K562 (cell line): ENCODE data around the gene BPIFB2. TPM values are rescaled to one million over a fixed set of nuclear protein-coding genes. Genes with fewer than 3 reads are reported as not detected.
"Not testable (repeated sequence)": the region's sequence is repeated elsewhere in the genome, so short reads cannot be mapped to it uniquely, and the experiment has no call there.

Experiments used
- ATAC-seq: fragments of 200-7000 bp; cut with Tn5 transposase; 3 replicates; pipeline ENCODE4 v1.9.1; 2020; ENCODE audit warnings: moderate library complexity
- BruUV-seq: library from RNA; stranded (reverse); fragments of 400-500 nt; replicated peaks from 2 replicates; lab custom pipeline; 2021; lab: Mats Ljungman, UMichigan
- CTCF ChIA-PET: fragments of 300-600 bp; formaldehyde crosslinking; extraction: SDS; loops from one replicate; lab custom pipeline; 2021; ENCODE audit warnings: low intra/inter-chr PET ratio; lab: Yijun Ruan, JAX
- POLR2A ChIA-PET: fragments of 300-600, 350-650 bp; sonication (Branson Sonifier 250); formaldehyde crosslinking; extraction: SDS; loops from one replicate; lab custom pipeline; 2021; ENCODE audit warnings: antibody characterized with exemption, inconsistent platforms; lab: Yijun Ruan, JAX
- DNase-seq, 4 experiments: peaks; one replicate each; pipeline versions ENCODE4 v3.0.0 to v3.0.0-alpha.2; 2011 to 2018; ENCODE audit warnings: low spot score in 3 of 4, mixed read lengths in 3 of 4; ENCODE audit errors: extremely low read depth in 1 of 4
- FAIRE-seq: peaks from 2 replicates; lab custom pipeline; 2011; peaks lifted over from hg19 to GRCh38; lab: Jason Lieb, UNC
- H2AFZ ChIP-seq: 2 replicates; pipeline ENCODE4 v1.6.0; 2011; ENCODE audit warnings: low read depth, low read length, control low read depth, inconsistent platforms
- H3K27ac ChIP-seq: fragments of 200-600 bp; 3 replicates; pipeline ENCODE4 v1.8.0; 2011; ENCODE audit warnings: low read depth, mild to moderate bottlenecking, control low read depth, inconsistent platforms, low read length, moderate library complexity, mixed read lengths; ENCODE audit errors: extremely low read depth
- H3K27me3 ChIP-seq, 2 experiments: fragments of 300-600 bp in 1 of 2; 2 replicates in 1 of 2; 3 replicates in 1 of 2; pipeline versions ENCODE4 v1.6.0 to v1.8.0; 2011; ENCODE audit warnings: inconsistent platforms in 2 of 2, low read length in 2 of 2, mild to moderate bottlenecking in 1 of 2, mixed read lengths in 1 of 2, moderate library complexity in 1 of 2; ENCODE audit not compliant: control insufficient read depth in 2 of 2, insufficient read depth in 2 of 2
- H3K36me3 ChIP-seq: fragments of 300-600 bp; 3 replicates; pipeline ENCODE4 v1.8.0; 2011; ENCODE audit warnings: mild to moderate bottlenecking, low read length, inconsistent platforms; ENCODE audit not compliant: control insufficient read depth, insufficient read depth
- H3K4me1 ChIP-seq, 2 experiments: fragments of 200-600 bp in 1 of 2; replicated peaks in 1 of 2; 2 replicates in 1 of 2; 3 replicates in 1 of 2; pipeline versions ENCODE4 v1.5.1 to v1.8.0; 2011; ENCODE audit warnings: inconsistent platforms in 2 of 2, low read length in 2 of 2, mild to moderate bottlenecking in 1 of 2, mixed read lengths in 1 of 2, moderate library complexity in 1 of 2; ENCODE audit not compliant: control insufficient read depth in 2 of 2, insufficient read depth in 2 of 2
- H3K4me2 ChIP-seq: 2 replicates; pipeline ENCODE4 v1.6.1; 2011; ENCODE audit warnings: low read length, control low read depth, inconsistent platforms, mixed read lengths; ENCODE audit not compliant: insufficient read depth
- H3K4me3 ChIP-seq: fragments of 200-600 bp; sonication (generic), shearing (Covaris generic); 2 replicates; pipeline ENCODE4 v1.5.1; 2016; ENCODE audit warnings: control low read depth, inconsistent platforms
- H3K79me2 ChIP-seq: fragments of 200-600 bp; 3 replicates; pipeline ENCODE4 v1.8.0; 2011; ENCODE audit warnings: low read length, inconsistent platforms; ENCODE audit not compliant: control insufficient read depth, insufficient read depth
- H3K9ac ChIP-seq, 2 experiments: 2 replicates each; pipeline versions ENCODE4 v1.6.0 to v1.6.1; 2011; ENCODE audit warnings: low read depth in 2 of 2, low read length in 2 of 2, control low read depth in 1 of 2, inconsistent platforms in 1 of 2, mild to moderate bottlenecking in 1 of 2, mixed read lengths in 1 of 2; ENCODE audit not compliant: insufficient read depth in 1 of 2
- H3K9me1 ChIP-seq: one replicate; pipeline ENCODE4 v1.6.0; 2011; ENCODE audit warnings: inconsistent platforms, mild to moderate bottlenecking, low read length, moderate library complexity; ENCODE audit not compliant: control insufficient read depth, insufficient read depth
- H3K9me3 ChIP-seq: replicated peaks from 2 replicates; pipeline ENCODE4 v1.5.1; 2011; ENCODE audit warnings: low read depth, low read length, inconsistent platforms; ENCODE audit not compliant: control insufficient read depth, insufficient read depth
- H4K20me1 ChIP-seq: replicated peaks from 2 replicates; pipeline ENCODE4 v1.6.1; 2011; ENCODE audit warnings: low read length, inconsistent platforms, mixed read lengths; ENCODE audit not compliant: control insufficient read depth, insufficient read depth
- WGBS: fragments of 100-300 bp; shearing (Covaris generic); methylation state at CpG from one replicate; pipeline ENCODE4 v1.1.6; 2016; ENCODE audit warnings: low coverage, mixed read lengths; ENCODE audit not compliant: insufficient coverage; ENCODE audit errors: missing lambda C conversion rate; 5-methylcytosine and 5-hydroxymethylcytosine counted together
- in situ Hi-C: fragments of 300-500 bp; cut with MboI; formaldehyde crosslinking; loops from 4 replicates; pipeline ENCODE4 v1.15.0; 2018; ENCODE audit warnings: inconsistent platforms, mixed read lengths
- intact Hi-C: fragments of 100-400 bp; cut with micrococcal nuclease; formaldehyde crosslinking; loops from 2 replicates; pipeline ENCODE4 v1.14.2; 2022
- polyA plus RNA-seq, 8 experiments: library from polyadenylated mRNA; depleted of rRNA in 4 of 8; stranded (reverse) in 5 of 8; unstranded in 3 of 8; fragments of >200 nt; fragmentation: Nextera tagmentation in 2 of 8; fragmentation: Illumina TruSeq in 1 of 8; extraction: Ambion mirVana in 2 of 8; extraction: Trizol in 1 of 8; gene quantifications; 2 replicates each; pipeline versions ENCODE4 v1.2.1 to v1.2.3, GENCODE V29; 2011 to 2014; ENCODE audit warnings: inconsistent platforms in 1 of 8, missing spikeins in 1 of 8
- total RNA-seq, 7 experiments: library from RNA; depleted of rRNA in 6 of 7; stranded (reverse); fragments of >200 nt in 6 of 7; fragmentation: Illumina TruSeq in 2 of 7; extraction: Trizol in 2 of 7; gene quantifications; 2 replicates each; pipeline versions ENCODE4 v1.2.1 to v1.2.3, GENCODE V29; 2011 to 2021; ENCODE audit warnings: low replicate concordance in 1 of 7

The BPIFB2 gene
- total and polyA plus RNA-seq, 9 of the 15 experiments (the other 6 are each of a cell fraction or from before 2014, with no cell fraction given), result not detected

- POLR2A ChIA-PET, result interaction anchor here (0.6 to 1.3 kb wide), 3 partner anchors 9 to 198 kb away, joined by 3 to 4 read pairs (median 3); no protein-coding TSS in a partner anchor
- ATAC-seq, CTCF ChIA-PET, H3K36me3 ChIP-seq, H3K9me1 ChIP-seq, H3K79me2 ChIP-seq, H3K9ac ChIP-seq, DNase-seq, H2AFZ ChIP-seq, FAIRE-seq, BruUV-seq, H3K27ac ChIP-seq, intact Hi-C loops, H3K9me3 ChIP-seq, H3K4me2 ChIP-seq, H4K20me1 ChIP-seq, in situ Hi-C loops, H3K4me3 ChIP-seq, H3K4me1 ChIP-seq: not testable (repeated sequence)
- WGBS, result 15% methylated on average over 9 of the region's 9 CpGs
- H3K27me3 ChIP-seq, result peaks cover 18 to 54% of the 10 kb centered on the region in 2 experiments
Observed at GRCh38 chr20:32974204-32975064, 33.1 kb upstream of the BPIFB2 start.

GRCh38 chr20:32975121-32975520 is 32.4 kb upstream of the BPIFB2 start:
- peaks cover 18 to 58% of the 10 kb centered on the region in 2 experiments for H3K27me3 ChIP-seq
- ChIA-PET CTCF (interaction anchor here (0.6 kb wide), 1 partner anchor 70 kb away, joined by 3 read pairs; no protein-coding TSS in a partner anchor), POLR2A (interaction anchor here (0.8 to 1.7 kb wide), 2 partner anchors 9 to 198 kb away, joined by 3 to 6 read pairs; no protein-coding TSS in a partner anchor)
- H3K9ac ChIP-seq, H3K27ac ChIP-seq, H3K79me2 ChIP-seq, H3K36me3 ChIP-seq, ATAC-seq, H2AFZ ChIP-seq, H3K4me3 ChIP-seq, DNase-seq, H3K9me3 ChIP-seq, H3K4me1 ChIP-seq, BruUV-seq, H3K9me1 ChIP-seq, intact Hi-C loops, H3K4me2 ChIP-seq, H4K20me1 ChIP-seq, in situ Hi-C loops, FAIRE-seq: not testable (repeated sequence)
- WGBS, result 2% methylated on average over 4 of the region's 4 CpGs
